NCI-H345 (cell line): ENCODE results near the gene SEC24D.

Source experiments
- DNase-seq: peaks from one replicate; lab custom pipeline; 2025; lab: John Stamatoyannopoulos, UW

The SEC24D gene

DNA sequence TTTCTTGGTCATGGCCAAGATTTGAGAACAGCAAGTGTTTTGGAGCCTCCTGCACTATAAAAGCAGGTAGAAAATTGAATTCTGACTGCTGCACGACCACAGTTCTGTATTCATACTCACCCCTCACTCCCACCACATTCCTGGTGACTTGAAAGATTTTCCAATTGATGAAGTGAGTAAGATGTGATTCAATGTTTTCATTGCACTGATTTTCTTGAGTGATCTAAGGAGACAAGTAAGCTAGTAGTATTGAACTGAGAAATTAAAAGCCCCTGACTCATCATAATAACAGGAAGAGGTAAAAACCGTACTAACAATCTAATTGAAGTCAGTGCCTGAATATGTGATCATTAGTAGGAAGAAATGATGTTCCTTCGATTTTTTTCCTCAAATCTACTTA is 6.1 kb upstream of the SEC24D start:
- no peak for DNase-seq

GRCh38 chr4:118839221-118839927 is 3.4 kb upstream of the SEC24D start:
- DNase-seq = no peak

DNA sequence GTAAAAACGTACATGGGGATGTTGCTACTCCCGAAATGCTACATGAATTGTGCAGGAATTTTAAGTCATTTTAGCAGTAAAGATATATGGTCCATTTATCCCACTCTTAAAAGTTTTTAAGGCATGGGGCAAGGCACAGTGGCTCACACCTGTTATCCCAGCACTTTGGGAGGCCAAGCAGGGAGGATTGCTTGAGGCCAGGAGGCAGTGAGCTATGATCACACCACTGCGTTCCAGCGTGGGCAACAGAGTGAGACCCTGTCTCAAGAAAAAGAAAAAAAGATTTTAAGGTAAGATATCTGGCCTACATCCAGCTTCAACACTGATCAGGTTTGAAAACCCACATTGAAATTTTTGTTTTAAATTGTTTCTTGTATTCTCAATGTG is 1.2 kb upstream of the SEC24D start:
- DNase-seq = no peak

- DNase-seq = peak; percentile 36
Observed at GRCh38 chr4:118836301-118837120, 585 bp upstream of the SEC24D start.

DNA sequence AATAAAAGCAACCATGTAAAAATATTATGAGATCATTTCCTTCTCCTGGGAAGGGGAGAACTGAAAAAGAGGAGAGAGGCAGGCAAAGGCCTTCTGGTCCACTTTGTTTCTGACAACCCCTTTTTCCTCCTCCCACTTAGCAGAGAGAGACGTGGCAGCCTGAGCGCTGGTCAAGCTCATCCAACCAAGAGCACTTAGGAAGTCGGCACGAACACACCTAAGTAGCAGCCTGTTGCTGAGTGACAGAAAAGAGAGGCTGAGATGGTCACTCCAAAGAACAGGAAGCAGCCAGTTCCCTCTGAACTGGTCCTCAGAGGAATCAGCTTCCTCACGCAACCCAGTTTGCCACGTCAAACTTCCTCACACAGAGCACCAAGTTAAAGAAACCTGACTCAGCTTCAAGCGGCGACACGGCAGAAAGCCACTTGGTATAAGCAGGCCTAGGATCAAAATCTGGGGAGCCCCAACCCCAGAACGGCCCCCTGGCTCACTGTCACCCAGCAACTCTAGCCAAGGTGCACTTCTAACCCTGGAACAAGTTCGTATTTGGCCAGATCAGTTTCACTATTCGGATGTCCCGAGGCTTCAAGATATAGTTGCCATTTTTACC is 861 bp downstream of the SEC24D start:
- DNase-seq = peak; percentile 31

GRCh38 chr4:118834070-118834469 is 1.9 kb downstream of the SEC24D start:
- no peak for DNase-seq

DNA sequence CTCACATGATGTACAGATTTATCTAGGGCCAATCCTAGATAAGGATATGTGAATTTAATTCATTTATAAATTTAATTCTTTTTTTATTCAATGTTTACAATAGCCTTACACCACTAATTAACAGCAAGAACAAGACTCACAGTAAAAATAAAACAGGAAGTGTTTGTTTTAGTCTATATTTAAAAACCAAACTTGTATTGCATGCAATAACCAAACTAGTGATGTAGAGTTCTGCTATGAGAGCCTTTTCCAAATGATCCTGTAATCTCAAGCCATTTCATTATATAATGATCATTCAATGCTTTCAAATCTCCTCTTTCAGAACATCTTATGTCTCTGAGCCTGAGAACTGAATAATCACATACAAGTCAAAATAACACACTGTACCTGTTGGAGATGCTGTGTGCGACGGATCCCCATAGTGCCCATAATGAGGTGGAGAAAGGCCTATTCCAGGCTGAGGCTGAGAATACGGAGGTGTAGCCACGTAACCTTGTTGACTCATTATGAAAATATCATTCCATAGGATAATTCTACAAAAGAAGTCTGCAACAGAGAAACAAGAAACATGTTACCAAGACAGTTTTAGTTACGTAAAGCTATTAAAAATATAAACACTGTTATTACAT is 2.6 kb downstream of the SEC24D start:
- DNase-seq = no peak

DNA sequence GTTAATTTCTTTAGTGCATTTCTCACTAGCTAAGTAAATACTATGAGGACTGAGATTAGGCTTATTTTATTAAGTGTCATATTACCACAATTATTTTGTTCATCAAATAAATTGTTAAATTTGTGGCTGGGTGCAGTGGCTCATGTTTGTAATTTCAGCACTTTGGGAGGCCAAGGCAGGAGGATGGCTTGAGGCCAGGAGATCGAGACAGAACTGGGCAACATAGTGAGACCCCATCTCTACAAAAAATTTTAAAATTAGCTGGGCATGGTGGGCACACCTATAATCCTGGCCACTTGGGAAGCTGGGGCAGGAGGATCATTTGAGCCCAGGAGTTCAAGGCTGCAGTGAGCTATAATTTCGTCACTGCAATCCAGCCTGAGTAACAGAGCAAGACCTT is 6.8 kb downstream of the SEC24D start:
- DNase-seq = no peak

- DNase-seq = no peak
Observed at GRCh38 chr4:118826723-118827444, 9.0 kb downstream of the SEC24D start.

DNA sequence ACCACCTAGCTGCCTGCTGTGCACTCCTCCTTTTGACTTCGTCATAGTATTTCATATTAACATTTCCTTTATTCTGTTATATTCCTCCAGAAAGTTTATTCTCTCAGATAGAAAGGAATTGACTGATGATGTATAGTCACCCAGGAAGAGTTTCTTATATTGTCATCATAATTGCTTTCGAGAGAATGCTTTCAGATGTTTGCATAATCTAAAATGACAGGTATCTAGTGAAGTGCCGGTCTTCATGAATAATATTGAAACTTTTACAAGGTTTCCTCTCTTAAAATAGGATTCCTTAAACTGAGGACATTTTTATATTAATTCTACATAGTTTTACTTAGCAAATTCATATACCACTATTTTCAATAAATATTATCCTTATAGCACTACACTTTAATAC is 10.1 kb downstream of the SEC24D start:
- no peak for DNase-seq

GRCh38 chr4:118824141-118824540 is 11.8 kb downstream of the SEC24D start:
- DNase-seq = no peak

- DNase-seq = peak; percentile 67
Observed at GRCh38 chr4:118823471-118823870, 12.5 kb downstream of the SEC24D start.

DNA sequence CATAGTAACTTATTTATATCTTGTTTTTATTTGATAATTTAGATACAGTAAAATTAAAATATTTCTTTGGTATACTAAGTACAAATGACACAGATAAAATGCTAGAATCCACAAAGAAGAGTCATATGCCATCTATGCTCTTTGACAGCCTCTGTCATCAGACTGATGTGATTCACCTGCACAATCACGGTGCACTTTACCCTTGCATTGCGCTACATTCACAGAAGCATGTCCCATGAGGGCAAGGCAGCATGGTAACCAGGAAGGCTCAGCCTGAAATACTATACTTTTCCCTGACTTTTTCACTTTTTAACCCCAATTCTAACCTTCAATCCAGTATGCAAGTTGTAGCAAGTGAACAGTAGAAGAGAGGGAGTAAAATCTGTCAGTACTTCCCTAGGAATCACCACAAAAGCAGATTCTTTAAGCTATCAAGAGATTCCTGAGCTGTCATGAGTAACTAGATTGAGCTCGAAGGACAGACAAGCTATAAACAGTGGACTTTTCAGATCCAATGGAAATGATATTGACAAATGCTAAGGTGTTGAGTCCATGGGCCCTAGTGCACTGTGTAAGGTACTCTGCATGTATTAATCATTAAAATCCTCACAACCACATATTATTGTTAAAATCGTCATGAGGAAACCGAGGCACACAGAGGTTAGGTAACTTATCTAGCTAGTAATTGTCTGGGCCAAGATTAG is 14.2 kb downstream of the SEC24D start:
- no peak for DNase-seq

DNA sequence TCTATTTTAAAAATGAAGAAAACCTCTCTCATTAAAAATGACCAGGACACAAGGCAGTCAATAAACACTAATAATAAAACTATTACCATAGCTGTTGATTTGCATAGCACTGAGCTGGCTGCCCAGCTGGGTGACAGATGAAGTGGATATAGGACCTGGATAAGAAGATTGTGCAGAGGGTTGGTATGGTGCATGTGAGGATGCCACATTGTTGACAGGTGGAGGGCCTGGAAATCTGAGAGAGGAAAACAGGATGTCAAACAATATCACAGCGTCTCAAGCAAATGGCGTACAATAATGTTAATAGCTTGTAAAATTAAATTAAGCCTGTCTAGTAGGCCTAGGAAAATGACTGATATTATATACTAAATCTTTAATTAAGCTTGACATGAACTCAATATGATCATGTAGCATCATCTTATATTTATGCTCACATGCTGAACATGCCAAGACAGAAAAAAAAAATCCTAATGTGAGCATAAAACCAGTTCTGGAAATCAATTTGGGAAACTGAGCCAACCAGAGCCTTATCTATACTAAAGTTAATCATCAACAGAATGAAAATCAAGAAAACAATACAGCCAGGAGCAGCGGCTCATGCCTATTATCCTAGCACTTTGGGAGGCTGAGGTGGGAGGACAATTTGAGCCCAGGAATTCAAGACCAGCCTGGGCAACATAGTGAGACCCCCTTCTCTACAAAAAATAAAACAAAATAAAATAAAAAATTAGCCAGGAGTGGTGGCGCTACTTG is 18.6 kb downstream of the SEC24D start:
- no peak for DNase-seq

- no peak for DNase-seq
Observed at GRCh38 chr4:118816538-118817177, 19.3 kb downstream of the SEC24D start.

DNA sequence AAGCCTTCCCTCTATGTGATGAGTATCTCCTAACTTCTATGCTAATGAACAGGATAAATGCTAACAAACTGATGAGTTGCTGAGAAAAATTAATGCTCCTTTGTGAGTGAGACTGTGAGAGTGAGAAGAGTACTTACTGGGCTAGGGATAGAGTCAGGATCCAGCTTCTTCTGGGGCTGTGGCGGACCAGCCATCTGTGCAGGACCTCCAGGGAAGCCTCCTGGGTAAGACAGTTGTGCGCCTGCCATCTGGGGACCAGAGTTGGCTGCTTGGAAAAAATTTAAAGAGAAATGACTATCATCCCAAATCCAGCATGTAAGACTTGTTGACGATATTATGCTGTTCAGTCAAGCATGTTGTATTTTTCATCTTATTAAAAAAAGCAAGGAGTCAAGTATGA is 21.0 kb downstream of the SEC24D start:
- DNase-seq = no peak

DNA sequence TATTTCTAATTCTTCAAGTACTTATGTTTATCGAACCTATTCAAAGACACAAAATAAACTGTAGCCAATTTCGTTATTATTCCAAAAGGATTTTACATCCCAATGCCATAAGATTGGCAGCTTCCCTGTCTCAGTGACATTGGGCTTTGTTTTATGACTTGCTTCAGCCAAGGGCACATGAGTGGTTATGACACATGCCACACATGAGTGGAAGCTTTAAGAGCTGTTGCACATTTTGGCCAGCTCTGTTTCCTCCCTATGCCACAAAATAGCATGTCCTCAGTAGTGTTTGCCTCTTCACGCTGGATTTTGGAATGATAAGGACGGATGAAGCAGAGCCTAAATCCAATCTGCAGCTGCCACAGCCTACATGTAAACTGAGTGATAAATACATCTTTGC is 21.9 kb downstream of the SEC24D start:
- no peak for DNase-seq

- DNase-seq = no peak
Observed at GRCh38 chr4:118813561-118813960, 22.4 kb downstream of the SEC24D start.

GRCh38 chr4:118811832-118812231 is 24.1 kb downstream of the SEC24D start:
- no peak for DNase-seq
